T-helper 17 cell (primary cell): Measurements from ENCODE around the gene SEC22C. TPM values are rescaled to one million over a fixed set of nuclear protein-coding genes. Genes with fewer than 3 reads are reported as not detected.

ENCODE experiments used
- ATAC-seq: fragments of 150-1000 bp; cut with Tn5 transposase; 2 replicates; pipeline ENCODE4 v1.10.0; 2021; ENCODE audit warnings: mild to moderate bottlenecking, moderate library complexity
- DNase-seq, 3 donors: peaks; one replicate each; pipeline versions ENCODE4 v3.0.0 to v3.0.0-alpha.2; 2020 to 2021
- H3K9me3 ChIP-seq: one replicate; pipeline ENCODE4 v1.7.0; 2013; ENCODE audit warnings: low read length, mild to moderate bottlenecking; ENCODE audit not compliant: control insufficient read depth, poor library complexity, severe bottlenecking
- H3K27ac Mint-ChIP-seq: one replicate; pipeline ENCODE4 v1.8.0; 2022; ENCODE audit warnings: mild to moderate bottlenecking, moderate library complexity, mixed read lengths
- H3K27me3 Mint-ChIP-seq: one replicate; pipeline ENCODE4 v1.8.0; 2022; ENCODE audit warnings: mixed read lengths
- H3K36me3 Mint-ChIP-seq: one replicate; pipeline ENCODE4 v1.8.0; 2022; ENCODE audit warnings: low read depth, mixed read lengths
- H3K4me1 Mint-ChIP-seq: one replicate; pipeline ENCODE4 v1.8.0; 2022; ENCODE audit warnings: mild to moderate bottlenecking, mixed read lengths
- H3K4me3 Mint-ChIP-seq: one replicate; pipeline ENCODE4 v1.8.0; 2022; ENCODE audit warnings: mild to moderate bottlenecking, moderate library complexity, mixed read lengths
- total RNA-seq, 4 donors: library from RNA in 2 of 4; stranded (reverse) in 2 of 4; gene quantifications; one replicate each; pipeline ENCODE4 v1.2.3 and lab custom pipeline; 2022 to 2026

The SEC22C gene
- total RNA-seq, 2 donors from 2014 or later, result 83.2 to 84.5 TPM

- no peaks in the 10 kb centered on the region for H3K27me3 Mint-ChIP-seq
- H3K36me3 Mint-ChIP-seq, result no peaks in the 10 kb centered on the region
- peak overlapping the region; percentile 54 for H3K27ac Mint-ChIP-seq
- H3K4me3 Mint-ChIP-seq, result no peak overlapping the region
- H3K4me1 Mint-ChIP-seq, result peaks cover 52% of the 10 kb centered on the region
- H3K9me3 ChIP-seq, result no peaks in the 10 kb centered on the region
- ATAC-seq, result no peak
- DNase-seq, result no peak
Observed at GRCh38 chr3:42510325-42510724, 71.4 kb downstream of the SEC22C start.

- no peaks in the 10 kb centered on the region for H3K9me3 ChIP-seq
- DNase-seq, result no peak
- no peak for ATAC-seq
- Mint-ChIP-seq H3K36me3 (no peaks in the 10 kb centered on the region), H3K4me3 (no peak overlapping the region), H3K27ac (peak overlapping the region; percentile 82), H3K4me1 (peaks cover 49% of the 10 kb centered on the region), H3K27me3 (no peaks in the 10 kb centered on the region)
Observed at GRCh38 chr3:42509111-42509510, 72.7 kb downstream of the SEC22C start.

- Mint-ChIP-seq H3K36me3 (no peaks in the 10 kb centered on the region), H3K4me1 (peaks cover 53% of the 10 kb centered on the region), H3K4me3 (peak overlapping the region; percentile 56)
Observed at GRCh38 chr3:42508562-42508961, 73.2 kb downstream of the SEC22C start.

GRCh38 chr3:42507761-42508335, 73.9 kb downstream of the SEC22C start:
- H3K27me3 Mint-ChIP-seq, result no peaks in the 10 kb centered on the region
- H3K27ac Mint-ChIP-seq, result peak overlapping the region; percentile 37
- no peaks in the 10 kb centered on the region for H3K36me3 Mint-ChIP-seq
- DNase-seq, result no peak
- peaks cover 58% of the 10 kb centered on the region for H3K4me1 Mint-ChIP-seq
- peak overlapping the region; percentile 71 for H3K4me3 Mint-ChIP-seq
- ATAC-seq, result no peak
- no peaks in the 10 kb centered on the region for H3K9me3 ChIP-seq

More at GRCh38 chr3:42508562-42508961, 73.2 kb downstream of the SEC22C start:
- ATAC-seq (no peak), DNase-seq (no peak)
- H3K27me3 Mint-ChIP-seq, result no peaks in the 10 kb centered on the region
- H3K9me3 ChIP-seq, result no peaks in the 10 kb centered on the region
- H3K27ac Mint-ChIP-seq, result peak overlapping the region; percentile 82

GRCh38 chr3:42507252-42507651, 74.5 kb downstream of the SEC22C start:
- H3K9me3 ChIP-seq, result no peaks in the 10 kb centered on the region
- ATAC-seq, result no peak
- Mint-ChIP-seq H3K36me3 (no peaks in the 10 kb centered on the region), H3K4me1 (peaks cover 59% of the 10 kb centered on the region), H3K27me3 (no peaks in the 10 kb centered on the region), H3K27ac (peak overlapping the region; percentile 37), H3K4me3 (peak overlapping the region; percentile 36)
- peak in 1 of 3 donors; percentile 1 for DNase-seq

- Mint-ChIP-seq H3K27ac (peak overlapping the region; percentile 29), H3K4me3 (no peak overlapping the region), H3K27me3 (peaks cover 6% of the 10 kb centered on the region), H3K4me1 (peaks cover 63% of the 10 kb centered on the region), H3K36me3 (no peaks in the 10 kb centered on the region)
- H3K9me3 ChIP-seq, result no peaks in the 10 kb centered on the region
- peak in 1 of 3 donors; percentile 1 for DNase-seq
- ATAC-seq, result no peak
Observed at GRCh38 chr3:42505849-42506410, 75.8 kb downstream of the SEC22C start.

GRCh38 chr3:42505128-42505848, 76.5 kb downstream of the SEC22C start:
- Mint-ChIP-seq H3K27me3 (peaks cover 13% of the 10 kb centered on the region), H3K4me3 (no peak overlapping the region), H3K36me3 (no peaks in the 10 kb centered on the region), H3K27ac (peak overlapping the region; percentile 29), H3K4me1 (peaks cover 63% of the 10 kb centered on the region)
- peak in 1 of 3 donors; percentile 4 for DNase-seq
- H3K9me3 ChIP-seq, result no peaks in the 10 kb centered on the region
- no peak for ATAC-seq

- H3K36me3 Mint-ChIP-seq, result no peaks in the 10 kb centered on the region
- H3K9me3 ChIP-seq, result no peaks in the 10 kb centered on the region
- peak overlapping the region; percentile 81 for H3K27ac Mint-ChIP-seq
- H3K27me3 Mint-ChIP-seq, result peaks cover 16% of the 10 kb centered on the region
- H3K4me3 Mint-ChIP-seq, result peak overlapping the region; percentile 91
- no peak for DNase-seq
- ATAC-seq, result no peak
- H3K4me1 Mint-ChIP-seq, result peaks cover 55% of the 10 kb centered on the region
Observed at GRCh38 chr3:42504334-42505127, 77.2 kb downstream of the SEC22C start.

- Mint-ChIP-seq H3K36me3 (no peaks in the 10 kb centered on the region), H3K4me3 (peak overlapping the region; percentile 91), H3K27me3 (peaks cover 22% of the 10 kb centered on the region), H3K4me1 (peaks cover 49% of the 10 kb centered on the region), H3K27ac (peak overlapping the region; percentile 81)
- H3K9me3 ChIP-seq, result no peaks in the 10 kb centered on the region
- DNase-seq (no peak), ATAC-seq (no peak)
Observed at GRCh38 chr3:42503957-42504333, 77.8 kb downstream of the SEC22C start.

- Mint-ChIP-seq H3K4me3 (peak overlapping the region; percentile 91), H3K27ac (peak overlapping the region; percentile 81), H3K4me1 (peaks cover 44% of the 10 kb centered on the region), H3K36me3 (no peaks in the 10 kb centered on the region), H3K27me3 (peaks cover 28% of the 10 kb centered on the region)
- no peak for ATAC-seq
- DNase-seq, result no peak
- no peaks in the 10 kb centered on the region for H3K9me3 ChIP-seq
Observed at GRCh38 chr3:42503251-42503924, 78.4 kb downstream of the SEC22C start.

- Mint-ChIP-seq H3K27ac (peak within 1 kb of the TSS; percentile 81), H3K4me1 (peaks cover 44% of the 10 kb centered on the region), H3K4me3 (peak within 1 kb of the TSS; percentile 97), H3K36me3 (no peaks in the 10 kb centered on the region), H3K27me3 (peaks cover 35% of the 10 kb centered on the region)
- no peaks in the 10 kb centered on the region for H3K9me3 ChIP-seq
- DNase-seq, result peak; percentile 93 to 95 (median 94)
- ATAC-seq, result peak; percentile 97
Observed at GRCh38 chr3:42502429-42503250, 79.1 kb downstream of the SEC22C start, which contains the start of gene VIPR1. Gene VIPR1, plus strand, starts transcription at chr3:42502643. Its CDS starts 93 bp downstream, at chr3:42502736.
